SK-N-MC (cell line): Measurements from ENCODE around the gene TM6SF1.

Experiments used
- DNase-seq: peaks from one replicate; pipeline ENCODE4 v3.0.0-alpha.2; 2011; ENCODE audit warnings: low read depth, low spot score
- H3K27ac ChIP-seq: fragments of 200-600 bp; sonication (generic); 2 replicates; pipeline ENCODE4 v1.5.1; 2016; ENCODE audit warnings: mixed run types
- H3K36me3 ChIP-seq: fragments of 200-600 bp; sonication (generic); 2 replicates; pipeline ENCODE4 v1.6.1; 2017; ENCODE audit warnings: antibody characterized with exemption, low read length, mixed read lengths; ENCODE audit not compliant: insufficient read depth
- H3K4me3 ChIP-seq: fragments of 200-600 bp; sonication (generic); 2 replicates; pipeline ENCODE4 v1.5.1; 2016
- H3K9ac ChIP-seq: fragments of 200-600 bp; sonication (generic); 2 replicates; pipeline ENCODE4 v1.8.0; 2017; ENCODE audit warnings: mixed run types, mixed read lengths; ENCODE audit not compliant: insufficient read length
- H3K9me3 ChIP-seq: fragments of 200-600 bp; sonication (generic); 2 replicates; pipeline ENCODE4 v1.6.1; 2017; ENCODE audit warnings: low read depth, mild to moderate bottlenecking, antibody characterized with exemption, low read length, moderate library complexity, mixed read lengths
- EZH2 ChIP-seq: fragments of 200-600 bp; sonication (generic); IDR thresholded peaks from one replicate; pipeline ENCODE4 v1.6.1; 2017; ENCODE audit warnings: antibody characterized with exemption
- FOXP2 ChIP-seq: optimal IDR thresholded peaks from 2 replicates; pipeline ENCODE3; 2011; ENCODE audit warnings: mild to moderate bottlenecking, moderate library complexity; ENCODE audit not compliant: insufficient read depth; ENCODE audit errors: extremely low read length, control extremely low read depth
- POLR2AphosphoS5 ChIP-seq: IDR thresholded peaks from 2 replicates; pipeline ENCODE4 v1.6.1; 2012; ENCODE audit warnings: mild to moderate bottlenecking, low read depth, low read length, borderline replicate concordance

TM6SF1 gene

DNA sequence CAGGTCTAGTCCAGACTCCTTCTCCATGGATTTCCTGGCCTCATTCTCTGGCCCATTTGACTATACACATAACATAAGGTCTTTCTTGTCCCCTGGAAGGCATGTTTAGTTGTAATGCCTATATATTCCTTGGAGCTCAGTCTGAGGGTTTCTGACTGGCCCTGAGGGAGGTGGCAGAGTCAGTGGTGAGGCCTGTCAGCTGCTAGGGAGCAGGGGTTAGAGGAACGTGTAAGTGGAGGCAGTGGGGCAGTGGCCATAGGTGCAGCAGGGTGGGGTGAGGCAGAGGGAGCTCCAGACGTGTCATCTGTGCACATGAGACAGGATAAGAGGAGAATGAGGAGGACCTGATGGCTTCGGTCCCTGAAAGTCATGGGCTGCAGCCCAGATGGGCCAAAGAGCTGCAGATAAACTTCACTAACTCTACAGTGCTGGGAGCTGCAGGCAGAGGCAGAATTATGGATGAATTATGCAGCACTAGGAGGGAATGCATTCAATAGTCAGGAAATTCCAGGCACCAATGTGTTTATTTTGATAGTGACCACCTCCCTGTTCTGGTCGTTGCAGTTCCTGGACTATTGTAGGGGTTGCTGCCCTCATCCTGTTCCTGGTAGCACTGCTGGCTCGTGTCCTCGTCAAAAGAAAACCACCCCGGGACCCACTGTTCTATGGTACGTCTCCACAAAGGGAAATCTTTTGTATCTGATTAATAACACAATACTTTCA is 4.9 kb downstream of the TM6SF1 start:
- no peak for DNase-seq
- no peak overlapping the region for H3K27ac ChIP-seq
- no peaks in the 10 kb centered on the region for H3K9me3 ChIP-seq
- H3K36me3 ChIP-seq: peaks cover 16% of the 10 kb centered on the region; the same call in 1 of the 2 replicates
- no peak overlapping the region for H3K9ac ChIP-seq
- no peak for TF ChIP-seq EZH2
- no peak for TF ChIP-seq FOXP2
- TF ChIP-seq POLR2AphosphoS5: no peak
- H3K4me3 ChIP-seq: no peak overlapping the region

- H3K9ac ChIP-seq: no peak overlapping the region
- H3K9me3 ChIP-seq: no peaks in the 10 kb centered on the region
- TF ChIP-seq POLR2AphosphoS5: no peak
- TF ChIP-seq FOXP2: no peak
- no peak for TF ChIP-seq EZH2
- peaks cover 16% of the 10 kb centered on the region; the same call in 1 of the 2 replicates for H3K36me3 ChIP-seq
- H3K4me3 ChIP-seq: no peak overlapping the region
- no peak for DNase-seq
- no peak overlapping the region for H3K27ac ChIP-seq
These were observed 5.5 kb downstream of the TM6SF1 start for GRCh38 chr15:83112956-83113299.

DNA sequence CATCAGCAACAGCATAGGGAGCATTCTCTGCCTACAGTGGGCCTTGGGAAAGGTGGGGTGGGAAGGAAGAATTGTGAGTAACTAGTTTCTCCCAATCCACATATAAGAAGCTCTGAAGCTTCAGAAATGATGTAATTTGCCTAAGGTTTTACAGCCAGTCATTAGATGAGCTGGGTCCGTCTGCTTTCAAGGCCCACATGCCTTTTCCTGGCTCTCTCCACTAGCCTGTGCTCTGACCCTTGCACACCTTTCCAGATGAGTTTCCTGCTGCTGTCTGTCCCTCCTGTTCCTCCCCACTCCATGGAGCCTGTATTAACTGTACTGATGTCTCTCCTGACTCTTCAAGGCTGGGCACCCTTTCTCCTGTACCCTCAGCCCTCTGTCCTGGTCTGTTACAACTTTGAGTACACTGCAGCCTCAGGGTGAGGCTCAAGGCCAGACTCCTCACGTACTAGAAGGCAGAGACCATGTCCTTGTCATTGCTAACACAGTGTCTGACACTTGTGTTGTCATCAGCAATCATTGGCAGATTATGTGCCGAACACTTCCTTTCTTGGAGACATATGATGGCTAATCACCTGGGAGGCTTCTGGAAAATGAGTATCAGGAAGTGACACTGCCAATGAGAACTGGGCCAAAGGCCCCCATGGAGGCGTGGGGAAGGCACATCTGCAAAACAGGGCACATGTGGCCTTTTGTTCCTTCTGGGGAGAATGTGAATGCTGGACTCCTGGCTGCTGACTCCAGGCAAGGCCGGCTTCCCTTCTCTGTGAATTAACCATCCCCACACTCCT is 6.6 kb downstream of the TM6SF1 start:
- DNase-seq: no peak
- no peak overlapping the region for H3K27ac ChIP-seq
- H3K4me3 ChIP-seq: no peak overlapping the region
- H3K9me3 ChIP-seq: no peaks in the 10 kb centered on the region
- no peak overlapping the region for H3K9ac ChIP-seq
- peaks cover 16% of the 10 kb centered on the region; the same call in 1 of the 2 replicates for H3K36me3 ChIP-seq
- no peak for TF ChIP-seq POLR2AphosphoS5

- H3K9ac ChIP-seq: no peak overlapping the region
- no peak for TF ChIP-seq FOXP2
- no peak for TF ChIP-seq EZH2
- TF ChIP-seq POLR2AphosphoS5: no peak
- no peak for DNase-seq
- peaks cover 16% of the 10 kb centered on the region; the same call in 1 of the 2 replicates for H3K36me3 ChIP-seq
- no peak overlapping the region for H3K4me3 ChIP-seq
- no peaks in the 10 kb centered on the region for H3K9me3 ChIP-seq
- H3K27ac ChIP-seq: no peak overlapping the region
These were observed 7.4 kb downstream of the TM6SF1 start for GRCh38 chr15:83114856-83115255.

DNA sequence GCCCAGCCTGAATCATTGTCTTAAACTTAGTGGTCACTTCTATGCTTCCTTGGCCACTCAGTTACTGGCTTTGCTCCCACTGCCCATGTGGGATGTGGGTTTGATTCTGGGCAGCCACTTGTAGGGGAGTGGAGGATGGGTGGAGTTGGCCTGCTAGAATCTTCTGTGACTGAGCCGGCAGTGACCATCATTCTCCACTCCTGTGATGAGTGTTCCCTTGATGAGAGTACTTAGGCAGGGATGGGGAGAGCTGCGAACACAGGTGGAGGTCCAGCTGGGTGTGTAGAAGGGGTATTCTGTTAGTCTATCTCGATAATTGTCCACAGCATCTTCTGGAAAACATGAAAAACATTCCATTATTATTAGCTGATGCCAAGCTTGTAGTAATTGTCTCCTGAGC is 8.0 kb downstream of the TM6SF1 start:
- no peak overlapping the region for H3K9ac ChIP-seq
- no peak overlapping the region for H3K4me3 ChIP-seq
- TF ChIP-seq FOXP2 (no peak), EZH2 (no peak), POLR2AphosphoS5 (no peak)
- H3K9me3 ChIP-seq: no peaks in the 10 kb centered on the region
- H3K36me3 ChIP-seq: peaks cover 16% of the 10 kb centered on the region; the same call in 1 of the 2 replicates
- H3K27ac ChIP-seq: no peak overlapping the region
- DNase-seq: no peak

- no peak for DNase-seq
- H3K27ac ChIP-seq: no peak overlapping the region
- H3K9ac ChIP-seq: no peak overlapping the region
- H3K4me3 ChIP-seq: no peak overlapping the region
- peaks cover 16% of the 10 kb centered on the region; the same call in 1 of the 2 replicates for H3K36me3 ChIP-seq
- H3K9me3 ChIP-seq: no peaks in the 10 kb centered on the region
- TF ChIP-seq FOXP2 (no peak), EZH2 (no peak), POLR2AphosphoS5 (no peak)
These were observed 8.6 kb downstream of the TM6SF1 start for GRCh38 chr15:83115831-83116565.

- H3K9me3 ChIP-seq: no peaks in the 10 kb centered on the region
- TF ChIP-seq POLR2AphosphoS5 (no peak), EZH2 (no peak), FOXP2 (no peak)
- no peak overlapping the region for H3K9ac ChIP-seq
- H3K36me3 ChIP-seq: peaks cover 24% of the 10 kb centered on the region; the same call in 1 of the 2 replicates
- H3K4me3 ChIP-seq: no peak overlapping the region
- no peak for DNase-seq
- no peak overlapping the region for H3K27ac ChIP-seq
These were observed 10.9 kb downstream of the TM6SF1 start for GRCh38 chr15:83118291-83118827.

- H3K9ac ChIP-seq: no peak overlapping the region
- no peak overlapping the region for H3K27ac ChIP-seq
- no peak overlapping the region for H3K4me3 ChIP-seq
- H3K36me3 ChIP-seq: peaks cover 21% of the 10 kb centered on the region; the same call in 1 of the 2 replicates
- TF ChIP-seq FOXP2 (no peak), POLR2AphosphoS5 (no peak), EZH2 (no peak)
- DNase-seq: no peak
- no peaks in the 10 kb centered on the region for H3K9me3 ChIP-seq
These were observed 11.5 kb downstream of the TM6SF1 start for GRCh38 chr15:83118968-83119367.
